ENCODE data around the gene COPS3. TPM values are rescaled to one million over a fixed set of nuclear protein-coding genes. Genes with fewer than 3 reads are reported as not detected.

Gene COPS3
- total RNA-seq, 1 experiment from 2014 or later, result 113 TPM

DNA sequence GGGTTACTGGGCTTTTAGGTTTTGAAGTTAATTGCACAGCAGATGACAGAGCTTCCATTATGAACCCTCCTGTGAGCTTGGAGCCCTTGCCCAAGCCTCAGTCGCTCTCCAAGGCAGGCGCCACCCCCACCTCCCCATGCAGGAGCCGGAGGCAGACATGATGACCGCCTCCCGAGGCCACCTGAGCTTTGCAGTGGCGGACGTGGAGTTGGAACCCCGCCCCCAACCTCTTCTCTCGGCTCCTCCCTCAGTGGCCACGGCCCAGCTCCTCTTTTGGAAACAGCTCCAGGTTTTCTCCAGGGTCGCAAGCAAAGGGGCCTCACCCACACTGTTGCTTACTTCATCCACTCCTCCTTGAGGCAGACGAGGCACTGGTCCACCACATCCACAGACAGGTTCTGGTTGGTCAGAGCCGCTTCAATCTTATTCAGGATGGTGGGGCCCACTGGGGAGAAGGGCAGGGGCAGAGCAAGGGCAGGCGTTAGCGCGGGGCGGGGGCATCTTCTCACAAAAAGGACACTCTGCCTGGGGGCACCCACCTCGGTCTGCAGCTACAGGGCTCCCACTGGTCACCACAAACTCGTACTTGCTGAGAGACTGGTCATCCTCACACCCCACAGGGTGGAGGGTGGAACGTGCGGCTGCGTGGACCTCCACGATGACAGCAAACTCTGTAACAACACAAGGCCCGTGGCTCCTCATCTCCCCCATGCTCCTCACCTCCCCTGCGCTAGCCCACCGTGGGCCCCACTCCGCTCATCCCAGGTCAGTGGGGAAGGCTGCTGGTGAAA is 66.2 kb downstream of the COPS3 start:
- no peaks in the 10 kb centered on the region for H3K23me2 ChIP-seq (ENCODE audit: insufficient read length, low read depth, low read length, poor library complexity, severe bottlenecking)
- H4K5ac ChIP-seq (ENCODE audit: insufficient read length, low read depth, low read length), result no peak overlapping the region
- TF ChIP-seq, protein P1, sequence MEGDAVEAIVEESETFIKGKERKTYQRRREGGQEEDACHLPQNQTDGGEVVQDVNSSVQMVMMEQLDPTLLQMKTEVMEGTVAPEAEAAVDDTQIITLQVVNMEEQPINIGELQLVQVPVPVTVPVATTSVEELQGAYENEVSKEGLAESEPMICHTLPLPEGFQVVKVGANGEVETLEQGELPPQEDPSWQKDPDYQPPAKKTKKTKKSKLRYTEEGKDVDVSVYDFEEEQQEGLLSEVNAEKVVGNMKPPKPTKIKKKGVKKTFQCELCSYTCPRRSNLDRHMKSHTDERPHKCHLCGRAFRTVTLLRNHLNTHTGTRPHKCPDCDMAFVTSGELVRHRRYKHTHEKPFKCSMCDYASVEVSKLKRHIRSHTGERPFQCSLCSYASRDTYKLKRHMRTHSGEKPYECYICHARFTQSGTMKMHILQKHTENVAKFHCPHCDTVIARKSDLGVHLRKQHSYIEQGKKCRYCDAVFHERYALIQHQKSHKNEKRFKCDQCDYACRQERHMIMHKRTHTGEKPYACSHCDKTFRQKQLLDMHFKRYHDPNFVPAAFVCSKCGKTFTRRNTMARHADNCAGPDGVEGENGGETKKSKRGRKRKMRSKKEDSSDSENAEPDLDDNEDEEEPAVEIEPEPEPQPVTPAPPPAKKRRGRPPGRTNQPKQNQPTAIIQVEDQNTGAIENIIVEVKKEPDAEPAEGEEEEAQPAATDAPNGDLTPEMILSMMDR (conservative IDR thresholded peaks at IDR 0.05), result no peak
- no peaks in the 10 kb centered on the region for H3K4me1 ChIP-seq (ENCODE audit: insufficient read depth, low read length)
- H3K4me2 ChIP-seq (ENCODE audit: insufficient read depth, insufficient read length, low read length), result no peak overlapping the region
- DNase-seq, result peak; percentile 35
- H3T11ph ChIP-seq (ENCODE audit: low read length), result no peak overlapping the region
- no peak overlapping the region for H2BK15ac ChIP-seq (ENCODE audit: low read depth, low read length)
- no peak overlapping the region for H3K14ac ChIP-seq (ENCODE audit: insufficient read depth, low read length)
- Mint-ChIP-seq H3K9me3 (no peaks in the 10 kb centered on the region), H3K4me3 (no peak overlapping the region), H3K27ac (no peak overlapping the region), H3K27me3 (ENCODE audit: low read depth) (no peaks in the 10 kb centered on the region), H3K4me1 (no peaks in the 10 kb centered on the region), H3K36me3 (ENCODE audit: insufficient read depth in 1 of 3, low read depth in 3 of 3) (peaks cover 27 to 68% (median 60%) of the 10 kb centered on the region in 3 experiments; a peak in 6 of 7 replicates)
- H3K9ac ChIP-seq (ENCODE audit: extremely low read depth, insufficient read length, low read length), result no peak overlapping the region
- no peaks in the 10 kb centered on the region for H3K9me3 ChIP-seq (ENCODE audit: control insufficient read depth, low read depth, low read length)
- H2BK12ac ChIP-seq (ENCODE audit: insufficient read length, low read depth, low read length), result no peak overlapping the region
- H2BK20ac ChIP-seq (ENCODE audit: low read depth, low read length, poor library complexity, severe bottlenecking), result no peak overlapping the region
- no peak overlapping the region for H3K56ac ChIP-seq (ENCODE audit: insufficient read length, low read depth, low read length)
- H2AFZ ChIP-seq (ENCODE audit: low read length), result no peak overlapping the region
- H4K8ac ChIP-seq (replicated peaks; ENCODE audit: insufficient read length, low read depth, low read length), result no peak overlapping the region
- no CpG with 5 or more reads among the region's 27 CpGs for WGBS (ENCODE audit: extremely low coverage, insufficient read length, low lambda C conversion rate)
- H2BK120ac ChIP-seq (ENCODE audit: low read depth, low read length, poor library complexity, severe bottlenecking), result no peak overlapping the region
- no peaks in the 10 kb centered on the region for H4K20me1 ChIP-seq (ENCODE audit: control insufficient read depth, insufficient read depth, insufficient read length)
- H3K23ac ChIP-seq (ENCODE audit: insufficient read length, low read depth, low read length), result no peak overlapping the region
- H4K91ac ChIP-seq (ENCODE audit: insufficient read length, low read depth, low read length), result no peak overlapping the region
- no peak overlapping the region for H3K4ac ChIP-seq (ENCODE audit: low read depth, low read length)
- no peaks in the 10 kb centered on the region for H3K27me3 ChIP-seq (ENCODE audit: insufficient read depth, low read length)
- no peak overlapping the region for H2AK5ac ChIP-seq (ENCODE audit: insufficient read length, low read length)
- no peaks in the 10 kb centered on the region for H3K79me1 ChIP-seq (ENCODE audit: insufficient read depth, low read depth, low read length, poor library complexity, severe bottlenecking)
- H2BK5ac ChIP-seq (ENCODE audit: insufficient read length, low read length), result no peak overlapping the region
- no peak overlapping the region for H3K18ac ChIP-seq (ENCODE audit: insufficient read length, low read depth, low read length)
- H3K27ac ChIP-seq (ENCODE audit: insufficient read length, low read depth, low read length), result no peak overlapping the region
- H3K79me2 ChIP-seq (ENCODE audit: insufficient read depth, low read length), result no peaks in the 10 kb centered on the region
